ENCODE results near the gene DARS1. TPM values are rescaled to one million over a fixed set of nuclear protein-coding genes. Genes with fewer than 3 reads are reported as not detected.

Gene DARS1
- total and polyA plus RNA-seq, 7 experiments from 2014 or later = 45.3 to 140 (median 68.2) TPM

- H3K27ac Mint-ChIP-seq = no peak overlapping the region
- H3K4me3 Mint-ChIP-seq = no peak overlapping the region
- H3K4me1 ChIP-seq (ENCODE audit: control insufficient read depth in 2 of 2, insufficient read depth in 2 of 2, low read length in 2 of 2) = no peaks in the 10 kb centered on the region
- ChIA-PET CTCF (interaction anchor here (0.6 to 0.8 kb wide), 2 partner anchors 9 to 124 kb away, joined by 3 read pairs; no protein-coding TSS in a partner anchor), POLR2A (interaction anchor here (0.6 to 0.8 kb wide), 2 partner anchors 63 to 129 kb away, joined by 3 read pairs; no protein-coding TSS in a partner anchor)
- H3K9me3 Mint-ChIP-seq = peaks cover 0 to 6% (median 0%) of the 10 kb centered on the region in 11 donors
- H3K36me3 Mint-ChIP-seq = peaks cover 0 to 50% (median 0%) of the 10 kb centered on the region in 5 donors
- H3K36me3 ChIP-seq (ENCODE audit: control insufficient read depth in 2 of 3, insufficient read depth in 3 of 3, low read length in 3 of 3) = no peaks in the 10 kb centered on the region
- peaks cover 7 to 43% (median 32%) of the 10 kb centered on the region in 7 donors for H3K4me1 Mint-ChIP-seq
- no peaks in the 10 kb centered on the region for H3K27me3 Mint-ChIP-seq
- H3K9me3 ChIP-seq (ENCODE audit: control insufficient read depth in 2 of 3, low read length in 3 of 3) = no peaks in the 10 kb centered on the region
- ATAC-seq (no peak), DNase-seq (no peak)
- H3K27me3 ChIP-seq (ENCODE audit: control insufficient read depth in 2 of 2, insufficient read depth in 2 of 2, low read length in 2 of 2) = no peaks in the 10 kb centered on the region
- intact Hi-C loops (cut with micrococcal nuclease) = no loop called here
- no peak overlapping the region for H3K4me3 ChIP-seq (ENCODE audit: low read length)
- H3K27ac ChIP-seq (ENCODE audit: low read depth, low read length) = no peak overlapping the region
Measured at GRCh38 chr2:135996304-135996703, 10.9 kb upstream of the DARS1 start.

DNA sequence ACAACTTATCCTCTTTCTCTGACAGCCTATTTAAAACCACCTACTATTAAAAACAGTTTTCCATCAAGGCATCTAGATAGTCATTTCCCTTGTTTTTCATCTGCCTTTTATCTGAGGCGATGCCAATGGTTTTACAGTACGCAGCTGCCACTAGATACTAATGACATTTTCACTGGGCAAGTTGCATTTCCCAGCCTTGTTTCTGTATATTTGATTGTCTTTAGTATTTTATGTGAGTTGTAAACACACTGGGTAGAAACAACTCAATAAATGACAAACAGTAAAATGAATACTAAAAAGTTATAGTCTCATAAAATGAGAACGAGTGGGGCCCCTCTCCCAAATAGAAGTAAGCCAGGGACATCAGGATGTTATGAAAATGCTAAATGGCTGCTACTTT is 8.9 kb upstream of the DARS1 start:
- Histone ChIP-seq H3K27me3 (ENCODE audit: control insufficient read depth in 2 of 2, insufficient read depth in 2 of 2, low read length in 2 of 2) (no peaks in the 10 kb centered on the region), H3K9me3 (ENCODE audit: control insufficient read depth in 2 of 3, low read length in 3 of 3) (no peaks in the 10 kb centered on the region), H3K4me1 (ENCODE audit: control insufficient read depth in 2 of 2, insufficient read depth in 2 of 2, low read length in 2 of 2) (no peaks in the 10 kb centered on the region), H3K36me3 (ENCODE audit: control insufficient read depth in 2 of 3, insufficient read depth in 3 of 3, low read length in 3 of 3) (no peaks in the 10 kb centered on the region), H3K27ac (ENCODE audit: low read depth, low read length) (no peak overlapping the region), H3K4me3 (ENCODE audit: low read length) (no peak overlapping the region)
- POLR2A ChIA-PET = no interaction called here
- Mint-ChIP-seq H3K4me3 (no peak overlapping the region), H3K27ac (peak overlapping the region in 3 of 9 donors; percentile 19 to 33 (median 22)), H3K9me3 (peaks cover 0 to 11% (median 0%) of the 10 kb centered on the region in 11 donors), H3K36me3 (peaks cover 0 to 50% (median 3%) of the 10 kb centered on the region in 5 donors), H3K4me1 (peaks cover 5 to 38% (median 19%) of the 10 kb centered on the region in 7 donors), H3K27me3 (no peaks in the 10 kb centered on the region)
- intact Hi-C loops (cut with micrococcal nuclease) = no loop called here
- DNase-seq = no peak
- CTCF ChIA-PET = no interaction called here
- ATAC-seq = no peak

GRCh38 chr2:135993421-135993820 is 8.0 kb upstream of the DARS1 start:
- ChIA-PET CTCF (no interaction called here), POLR2A (no interaction called here)
- H3K36me3 ChIP-seq (ENCODE audit: control insufficient read depth in 2 of 3, insufficient read depth in 3 of 3, low read length in 3 of 3) = no peaks in the 10 kb centered on the region
- intact Hi-C loops (cut with micrococcal nuclease) = no loop called here
- H3K4me1 ChIP-seq (ENCODE audit: control insufficient read depth in 2 of 2, insufficient read depth in 2 of 2, low read length in 2 of 2) = no peaks in the 10 kb centered on the region
- H3K27ac ChIP-seq (ENCODE audit: low read depth, low read length) = no peak overlapping the region
- no peak for ATAC-seq
- DNase-seq = no peak
- Mint-ChIP-seq H3K4me3 (no peak overlapping the region), H3K36me3 (peaks cover 0 to 55% (median 3%) of the 10 kb centered on the region in 5 donors), H3K4me1 (peaks cover 5 to 38% (median 22%) of the 10 kb centered on the region in 7 donors), H3K27me3 (no peaks in the 10 kb centered on the region), H3K9me3 (peaks cover 0 to 14% (median 0%) of the 10 kb centered on the region in 11 donors), H3K27ac (no peak overlapping the region)
- H3K27me3 ChIP-seq (ENCODE audit: control insufficient read depth in 2 of 2, insufficient read depth in 2 of 2, low read length in 2 of 2) = no peaks in the 10 kb centered on the region
- H3K9me3 ChIP-seq (ENCODE audit: control insufficient read depth in 2 of 3, low read length in 3 of 3) = no peaks in the 10 kb centered on the region
- no peak overlapping the region for H3K4me3 ChIP-seq (ENCODE audit: low read length)

- Mint-ChIP-seq H3K4me1 (peaks cover 5 to 31% (median 16%) of the 10 kb centered on the region in 7 donors), H3K27me3 (no peaks in the 10 kb centered on the region), H3K36me3 (peaks cover 0 to 56% (median 3%) of the 10 kb centered on the region in 5 donors), H3K9me3 (peaks cover 0 to 15% (median 0%) of the 10 kb centered on the region in 11 donors), H3K27ac (no peak overlapping the region), H3K4me3 (no peak overlapping the region)
- ChIA-PET POLR2A (interaction anchor here (0.9 kb wide), 1 partner anchor 17 kb away, joined by 3 read pairs; no protein-coding TSS in a partner anchor), CTCF (no interaction called here)
- intact Hi-C loops (cut with micrococcal nuclease) = no loop called here
- DNase-seq (no peak), ATAC-seq (no peak)
- Histone ChIP-seq H3K27ac (ENCODE audit: low read depth, low read length) (no peak overlapping the region), H3K4me3 (ENCODE audit: low read length) (no peak overlapping the region), H3K4me1 (ENCODE audit: control insufficient read depth in 2 of 2, insufficient read depth in 2 of 2, low read length in 2 of 2) (no peaks in the 10 kb centered on the region), H3K9me3 (ENCODE audit: control insufficient read depth in 2 of 3, low read length in 3 of 3) (no peaks in the 10 kb centered on the region), H3K27me3 (ENCODE audit: control insufficient read depth in 2 of 2, insufficient read depth in 2 of 2, low read length in 2 of 2) (no peaks in the 10 kb centered on the region), H3K36me3 (ENCODE audit: control insufficient read depth in 2 of 3, insufficient read depth in 3 of 3, low read length in 3 of 3) (no peaks in the 10 kb centered on the region)
Measured at GRCh38 chr2:135991861-135992260, 6.4 kb upstream of the DARS1 start.

DNA sequence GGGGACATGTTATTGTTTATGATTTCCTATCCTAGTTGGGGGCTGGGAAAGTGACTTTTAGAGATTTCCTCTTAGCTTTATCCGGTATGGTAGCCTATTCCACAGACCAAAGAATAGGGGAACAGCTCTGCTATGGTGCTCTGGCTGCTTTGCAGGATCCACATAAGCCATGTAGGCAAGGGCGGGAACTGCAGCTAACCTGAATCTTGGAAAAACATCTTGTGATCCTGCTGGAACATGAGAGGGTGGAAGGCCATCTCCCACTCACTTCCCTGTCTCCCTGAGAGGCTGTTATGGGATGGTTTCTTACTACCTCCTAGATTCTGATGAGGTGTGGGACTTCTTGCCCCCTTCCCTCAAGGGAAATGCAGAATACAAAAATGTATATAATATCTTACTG is 2.0 kb upstream of the DARS1 start:
- H3K4me3 Mint-ChIP-seq = peak overlapping the region in 1 of 10 donors; percentile 10
- intact Hi-C loops (cut with micrococcal nuclease) = loop anchor here (5.0 to 10.0 kb wide), 2 partner anchors 250 to 453 kb away; partner anchors contain the start of genes R3HDM1 (in 1 of the 2) and ZRANB3 (in 1 of the 2)
- H3K27me3 Mint-ChIP-seq = no peaks in the 10 kb centered on the region
- no peak for DNase-seq
- Histone ChIP-seq H3K36me3 (ENCODE audit: control insufficient read depth in 2 of 3, insufficient read depth in 3 of 3, low read length in 3 of 3) (peaks cover 0 to 11% (median 0%) of the 10 kb centered on the region in 3 experiments), H3K27me3 (ENCODE audit: control insufficient read depth in 2 of 2, insufficient read depth in 2 of 2, low read length in 2 of 2) (no peaks in the 10 kb centered on the region), H3K4me3 (ENCODE audit: low read length) (no peak overlapping the region), H3K4me1 (ENCODE audit: control insufficient read depth in 2 of 2, insufficient read depth in 2 of 2, low read length in 2 of 2) (peaks cover 0 to 21% of the 10 kb centered on the region in 2 donors), H3K9me3 (ENCODE audit: control insufficient read depth in 2 of 3, low read length in 3 of 3) (no peaks in the 10 kb centered on the region), H3K27ac (ENCODE audit: low read depth, low read length) (no peak overlapping the region)
- ATAC-seq = no peak
- peaks cover 0 to 51% (median 4%) of the 10 kb centered on the region in 5 donors for H3K36me3 Mint-ChIP-seq
- peak overlapping the region in 1 of 9 donors; percentile 22 for H3K27ac Mint-ChIP-seq
- peaks cover 11 to 46% (median 37%) of the 10 kb centered on the region in 7 donors for H3K4me1 Mint-ChIP-seq
- peaks cover 0 to 9% (median 0%) of the 10 kb centered on the region in 11 donors for H3K9me3 Mint-ChIP-seq
- ChIA-PET POLR2A (no interaction called here), CTCF (interaction anchor here (0.9 kb wide), 1 partner anchor 54 kb away, joined by 3 read pairs; no protein-coding TSS in a partner anchor)

- ATAC-seq (no peak), DNase-seq (no peak)
- Mint-ChIP-seq H3K4me3 (peak overlapping the region; percentile 90 to 99 (median 97)), H3K4me1 (peaks cover 11 to 55% (median 45%) of the 10 kb centered on the region in 7 donors), H3K36me3 (peaks cover 0 to 48% (median 4%) of the 10 kb centered on the region in 5 donors), H3K27me3 (no peaks in the 10 kb centered on the region), H3K9me3 (peaks cover 0 to 9% (median 0%) of the 10 kb centered on the region in 11 donors), H3K27ac (peak overlapping the region; percentile 98 to 99 (median 98))
- Histone ChIP-seq H3K27ac (ENCODE audit: low read depth, low read length) (peak overlapping the region; percentile 95), H3K9me3 (ENCODE audit: control insufficient read depth in 2 of 3, low read length in 3 of 3) (no peaks in the 10 kb centered on the region), H3K4me3 (ENCODE audit: low read length) (peak overlapping the region; percentile 82), H3K4me1 (ENCODE audit: control insufficient read depth in 2 of 2, insufficient read depth in 2 of 2, low read length in 2 of 2) (peaks cover 0 to 21% of the 10 kb centered on the region in 2 donors), H3K36me3 (ENCODE audit: control insufficient read depth in 2 of 3, insufficient read depth in 3 of 3, low read length in 3 of 3) (peaks cover 0 to 12% (median 0%) of the 10 kb centered on the region in 3 experiments), H3K27me3 (ENCODE audit: control insufficient read depth in 2 of 2, insufficient read depth in 2 of 2, low read length in 2 of 2) (no peaks in the 10 kb centered on the region)
- CTCF ChIA-PET = interaction anchor here (0.6 kb wide), 2 partner anchors 150 to 393 kb away, joined by 3 read pairs; no protein-coding TSS in a partner anchor
- POLR2A ChIA-PET = interaction anchor here (0.6 to 2.1 kb wide), 7 partner anchors 10 to 133 kb away, joined by 3 to 9 read pairs (median 4); no protein-coding TSS in a partner anchor
- intact Hi-C loops (cut with micrococcal nuclease) = loop anchor here (5.0 to 10.0 kb wide), 2 partner anchors 251 to 452 kb away; partner anchors contain the start of genes R3HDM1 (in 1 of the 2) and ZRANB3 (in 1 of the 2)
Measured at GRCh38 chr2:135986507-135986906, 1.1 kb upstream of the DARS1 start.
